HCT116 (cell line): ENCODE measurements around the gene SH2D6. TPM values are rescaled to one million over a fixed set of nuclear protein-coding genes. Genes with fewer than 3 reads are reported as not detected.

Experiments used
- ATF3 ChIP-seq: IDR thresholded peaks from 2 replicates; pipeline ENCODE4 v1.6.1; 2012
- CEBPB ChIP-seq: IDR thresholded peaks from 2 replicates; pipeline ENCODE4 v1.6.1; 2012; ENCODE audit warnings: low read depth
- CTCF ChIP-seq, 3 experiments: fragments of 200-600 bp in 1 of 3; sonication (generic) in 1 of 3; IDR thresholded peaks in 2 of 3; conservative IDR thresholded peaks in 1 of 3; 2 replicates each; pipeline ENCODE4 v1.5.1; 2012 to 2017; ENCODE audit warnings: low read depth in 2 of 3, low read length in 2 of 3, antibody characterized with exemption in 1 of 3, borderline replicate concordance in 1 of 3, control low read depth in 1 of 3, mild to moderate bottlenecking in 1 of 3, mixed read lengths in 1 of 3, mixed run types in 1 of 3, moderate library complexity in 1 of 3; ENCODE audit not compliant: insufficient read depth in 1 of 3
- EGR1 ChIP-seq: IDR thresholded peaks from 2 replicates; pipeline ENCODE4 v1.6.1; 2012; ENCODE audit warnings: low read depth
- ELF1 ChIP-seq: IDR thresholded peaks from 2 replicates; pipeline ENCODE4 v1.6.1; 2012; ENCODE audit warnings: low read depth, borderline replicate concordance
- EZH2 ChIP-seq: fragments of 200-600 bp; sonication (generic); IDR thresholded peaks from 2 replicates; pipeline ENCODE4 v1.6.1; 2017; ENCODE audit warnings: antibody characterized with exemption, mixed run types
- FOSL1 ChIP-seq: IDR thresholded peaks from 2 replicates; pipeline ENCODE4 v1.6.1; 2012; ENCODE audit warnings: low read depth
- SP1 ChIP-seq: IDR thresholded peaks from 2 replicates; pipeline ENCODE4 v1.6.1; 2012; ENCODE audit warnings: low read depth
- SRF ChIP-seq: IDR thresholded peaks from 2 replicates; pipeline ENCODE4 v1.6.1; 2012; ENCODE audit warnings: low read depth
- ZBTB33 ChIP-seq: IDR thresholded peaks from 2 replicates; pipeline ENCODE4 v1.6.1; 2011; ENCODE audit warnings: mild to moderate bottlenecking, low read length, moderate library complexity; ENCODE audit not compliant: insufficient replicate concordance; ENCODE audit errors: extremely low read depth
- ZNF274 ChIP-seq: fragments of 200-500 bp; sonication (Bioruptor generic); IDR thresholded peaks from 2 replicates; pipeline ENCODE4 v1.6.1; 2014; ENCODE audit warnings: mild to moderate bottlenecking, low read depth, low read length, inconsistent platforms
- total RNA-seq: library from RNA; stranded (reverse); gene quantifications from one replicate; pipeline ENCODE4 v1.2.1, GENCODE V29; 2021; ENCODE audit not compliant: unreplicated experiment

Gene SH2D6
- total RNA-seq, 1 experiment from 2014 or later: 2.7 TPM

- TF ChIP-seq EGR1: no peak
- TF ChIP-seq ATF3: no peak
- TF ChIP-seq FOSL1: no peak
- TF ChIP-seq SRF: peak; percentile 80; the same call in 1 of the 2 replicates
- TF ChIP-seq ZNF274: no peak
- TF ChIP-seq ELF1: no peak
- no peak for TF ChIP-seq CTCF (IDR thresholded peaks at IDR 0.05 in 2 of 3, conservative IDR thresholded peaks at IDR 0.05 in 1 of 3; ENCODE audit: borderline replicate concordance in 1 of 3, insufficient read depth in 1 of 3, low read depth in 2 of 3, low read length in 2 of 3)
- TF ChIP-seq ZBTB33: no peak
- no peak; the same call in 1 of the 2 replicates for TF ChIP-seq CEBPB
- TF ChIP-seq EZH2: no peak
- peak; percentile 54; the same call in 1 of the 2 replicates for TF ChIP-seq SP1
- TF ChIP-seq, all 23 proteins: peak for 6
These were observed 50.3 kb downstream of the SH2D6 start (continued) for GRCh38 chr2:85468704-85469349.
